HG02970 (cell line): ENCODE results near the gene GPSM3.
"Not testable (repeated sequence)": the region's sequence is repeated elsewhere in the genome, so short reads cannot be mapped to it uniquely, and the experiment has no call there.

ENCODE experiments used
- ATAC-seq: cut with Tn5 transposase; IDR thresholded peaks from one replicate; pipeline ENCODE4 v1.9.1; 2021; ENCODE audit warnings: mild to moderate bottlenecking, moderate library complexity, moderate number of reproducible peaks; ENCODE audit not compliant: unreplicated experiment, low FRiP score

GPSM3 gene

GRCh38 chr6:32188381-32189068 lies 3.9 kb downstream of the GPSM3 start:
- no peak for ATAC-seq

- ATAC-seq = not testable (repeated sequence)
Observed at GRCh38 chr6:32187725-32188380, 4.6 kb downstream of the GPSM3 start.

GRCh38 chr6:32187009-32187709 lies 5.3 kb downstream of the GPSM3 start:
- ATAC-seq = no peak

GRCh38 chr6:32186151-32186840 lies 6.1 kb downstream of the GPSM3 start:
- not testable (repeated sequence) for ATAC-seq

GRCh38 chr6:32185681-32186131 lies 6.7 kb downstream of the GPSM3 start:
- ATAC-seq = not testable (repeated sequence)

- ATAC-seq = no peak
Observed at GRCh38 chr6:32184084-32184640, 8.3 kb downstream of the GPSM3 start, which contains the start of gene AGER. Gene AGER (minus strand): TSS chr6:32184253. CDS start chr6:32184222, 31 bp downstream.

- no peak for ATAC-seq
Observed at GRCh38 chr6:32183483-32184083, 8.9 kb downstream of the GPSM3 start.

- no peak for ATAC-seq
Observed at GRCh38 chr6:32183030-32183429, 9.4 kb downstream of the GPSM3 start.

- no peak for ATAC-seq
Observed at GRCh38 chr6:32182555-32182981, 9.9 kb downstream of the GPSM3 start.

GRCh38 chr6:32181915-32182529 lies 10.4 kb downstream of the GPSM3 start:
- no peak for ATAC-seq

GRCh38 chr6:32181148-32181702 lies 11.2 kb downstream of the GPSM3 start:
- no peak for ATAC-seq

GRCh38 chr6:32179766-32180405 lies 12.6 kb downstream of the GPSM3 start:
- no peak for ATAC-seq

GRCh38 chr6:32178547-32179440 lies 13.6 kb downstream of the GPSM3 start:
- no peak for ATAC-seq

- ATAC-seq = peak; percentile 85
Observed at GRCh38 chr6:32177788-32178546, 14.5 kb downstream of the GPSM3 start, which contains the start of gene RNF5. Gene RNF5 (plus strand): TSS chr6:32178405. CDS start chr6:32178512, 107 bp downstream.

GRCh38 chr6:32177183-32177787 lies 15.2 kb downstream of the GPSM3 start:
- no peak for ATAC-seq

GRCh38 chr6:32176476-32177182 lies 15.8 kb downstream of the GPSM3 start:
- ATAC-seq = no peak
